T-helper 1 cell treated with Interleukin-12 subunit alpha and Interleukin-12 subunit beta and Interleukin-4 antibody, amounts not matched to agents 30 μg/mL and 1 μg/mL, for 36 hours (primary cell): Measurements from ENCODE around the gene PHKA2.

Experiments used
- H3K27ac Mint-ChIP-seq: one replicate; pipeline ENCODE4 v1.8.0; 2021; ENCODE audit warnings: mild to moderate bottlenecking, mixed read lengths
- H3K27me3 Mint-ChIP-seq: one replicate; pipeline ENCODE4 v1.8.0; 2021; ENCODE audit warnings: low read depth, mixed read lengths
- H3K36me3 Mint-ChIP-seq: one replicate; pipeline ENCODE4 v1.8.0; 2021; ENCODE audit warnings: low read depth, mixed read lengths
- H3K4me1 Mint-ChIP-seq: one replicate; pipeline ENCODE4 v1.8.0; 2021; ENCODE audit warnings: low read depth, mixed read lengths
- H3K4me3 Mint-ChIP-seq: one replicate; pipeline ENCODE4 v1.8.0; 2021; ENCODE audit warnings: mild to moderate bottlenecking, moderate library complexity, mixed read lengths
- H3K9me3 Mint-ChIP-seq: one replicate; pipeline ENCODE4 v1.8.0; 2021; ENCODE audit warnings: mixed read lengths

Gene PHKA2

DNA sequence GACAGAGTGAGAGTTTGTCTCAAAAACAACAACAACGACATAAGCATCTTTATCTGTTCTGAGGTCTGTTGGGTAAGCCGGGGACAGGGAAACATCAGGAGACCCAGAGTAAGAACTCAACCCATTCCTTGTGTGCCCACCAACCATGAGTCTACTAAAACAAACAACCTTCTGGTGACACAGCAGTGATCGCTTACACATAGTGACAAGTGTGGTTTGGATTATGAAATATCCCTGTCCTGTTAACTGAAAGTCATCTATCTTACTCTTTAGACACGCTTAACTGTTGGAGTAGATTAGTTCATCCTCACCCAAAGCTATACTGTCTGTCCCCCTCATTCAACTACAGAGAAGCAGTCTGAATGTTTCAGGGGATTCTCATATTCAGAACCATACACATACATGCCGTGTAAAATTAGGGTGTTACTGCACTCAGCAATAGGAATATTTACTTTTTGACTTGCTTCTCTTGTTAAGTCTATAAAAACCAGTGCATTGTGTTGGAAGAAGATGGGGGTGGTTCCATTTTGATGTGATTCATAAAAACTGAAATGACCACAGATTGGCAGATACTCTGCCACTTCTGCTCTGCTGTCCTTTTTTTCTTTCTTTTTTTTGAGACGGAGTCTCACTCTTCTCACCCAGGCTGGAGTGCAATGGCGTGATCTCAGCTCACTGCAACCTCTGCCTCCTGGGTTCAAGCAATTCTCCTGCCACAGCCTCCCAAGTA lies 27.4 kb downstream of the PHKA2 start:
- no peak overlapping the region for H3K27ac Mint-ChIP-seq
- H3K4me1 Mint-ChIP-seq: peaks cover 8% of the 10 kb centered on the region
- no peaks in the 10 kb centered on the region for H3K9me3 Mint-ChIP-seq
- no peaks in the 10 kb centered on the region for H3K27me3 Mint-ChIP-seq
- H3K4me3 Mint-ChIP-seq: no peak overlapping the region
- H3K36me3 Mint-ChIP-seq: peaks cover 2% of the 10 kb centered on the region

DNA sequence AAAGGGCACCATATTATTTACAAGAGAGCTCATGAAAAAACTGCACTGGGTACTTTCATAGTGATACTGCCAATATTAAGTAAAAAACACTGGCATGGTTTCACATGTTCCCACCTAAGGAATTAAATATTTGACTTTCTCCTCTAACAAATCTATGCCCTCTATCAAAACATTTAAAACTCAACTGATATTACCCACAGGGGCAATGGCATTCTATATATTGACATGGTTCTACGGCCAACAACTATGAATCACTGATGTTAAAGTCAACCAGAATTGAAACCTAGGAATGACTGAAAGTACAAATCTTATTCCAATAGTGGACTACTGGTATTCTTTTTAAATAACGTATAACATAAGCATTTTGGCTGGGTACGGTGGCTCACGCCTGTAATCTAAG lies 28.2 kb downstream of the PHKA2 start:
- no peak overlapping the region for H3K27ac Mint-ChIP-seq
- H3K4me1 Mint-ChIP-seq: peaks cover 8% of the 10 kb centered on the region
- H3K4me3 Mint-ChIP-seq: no peak overlapping the region
- peaks cover 2% of the 10 kb centered on the region for H3K36me3 Mint-ChIP-seq
- no peaks in the 10 kb centered on the region for H3K27me3 Mint-ChIP-seq
- H3K9me3 Mint-ChIP-seq: no peaks in the 10 kb centered on the region

DNA sequence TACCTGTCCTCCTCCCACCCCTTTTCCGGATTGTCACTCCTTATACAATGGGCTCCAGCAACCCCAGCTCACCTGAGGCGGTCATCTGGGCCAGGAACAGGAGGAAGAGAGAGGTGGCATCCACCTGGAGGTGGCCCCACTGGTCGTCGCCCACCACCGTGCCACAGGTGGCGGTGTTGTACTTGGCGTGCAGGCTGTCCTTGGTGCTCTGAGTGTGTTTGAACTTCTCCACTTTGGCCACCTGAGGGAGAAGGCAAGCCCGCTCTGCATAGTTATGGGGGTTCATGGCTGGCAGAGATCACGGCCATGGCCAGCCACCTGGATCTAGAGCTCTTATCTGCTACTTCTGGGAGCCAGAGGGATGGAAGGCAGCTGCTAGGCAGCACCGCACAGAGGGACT lies 32.9 kb downstream of the PHKA2 start:
- H3K36me3 Mint-ChIP-seq: peaks cover 4% of the 10 kb centered on the region
- no peaks in the 10 kb centered on the region for H3K9me3 Mint-ChIP-seq
- H3K4me3 Mint-ChIP-seq: no peak overlapping the region
- H3K27ac Mint-ChIP-seq: no peak overlapping the region
- no peaks in the 10 kb centered on the region for H3K27me3 Mint-ChIP-seq
- no peaks in the 10 kb centered on the region for H3K4me1 Mint-ChIP-seq

DNA sequence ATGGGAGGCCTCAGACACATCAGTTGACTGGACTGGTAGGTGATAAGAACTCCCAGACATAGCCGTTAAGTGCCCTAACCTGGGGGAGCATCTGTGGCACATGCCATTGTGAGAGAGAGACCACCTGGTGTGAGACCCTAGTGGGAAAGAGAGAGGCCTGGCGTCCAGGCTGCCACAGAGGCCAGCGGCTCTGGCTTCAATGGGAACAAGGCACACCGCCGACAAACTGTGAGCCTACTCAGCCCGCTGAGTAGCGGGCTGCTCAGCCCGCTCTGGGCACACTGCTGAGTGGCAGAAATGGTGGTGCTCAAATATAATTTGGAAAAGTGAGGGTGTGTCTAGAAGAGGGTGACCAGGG lies 34.0 kb downstream of the PHKA2 start:
- Mint-ChIP-seq H3K27me3 (no peaks in the 10 kb centered on the region), H3K4me3 (no peak overlapping the region), H3K4me1 (no peaks in the 10 kb centered on the region), H3K27ac (no peak overlapping the region), H3K36me3 (peaks cover 4% of the 10 kb centered on the region), H3K9me3 (no peaks in the 10 kb centered on the region)

DNA sequence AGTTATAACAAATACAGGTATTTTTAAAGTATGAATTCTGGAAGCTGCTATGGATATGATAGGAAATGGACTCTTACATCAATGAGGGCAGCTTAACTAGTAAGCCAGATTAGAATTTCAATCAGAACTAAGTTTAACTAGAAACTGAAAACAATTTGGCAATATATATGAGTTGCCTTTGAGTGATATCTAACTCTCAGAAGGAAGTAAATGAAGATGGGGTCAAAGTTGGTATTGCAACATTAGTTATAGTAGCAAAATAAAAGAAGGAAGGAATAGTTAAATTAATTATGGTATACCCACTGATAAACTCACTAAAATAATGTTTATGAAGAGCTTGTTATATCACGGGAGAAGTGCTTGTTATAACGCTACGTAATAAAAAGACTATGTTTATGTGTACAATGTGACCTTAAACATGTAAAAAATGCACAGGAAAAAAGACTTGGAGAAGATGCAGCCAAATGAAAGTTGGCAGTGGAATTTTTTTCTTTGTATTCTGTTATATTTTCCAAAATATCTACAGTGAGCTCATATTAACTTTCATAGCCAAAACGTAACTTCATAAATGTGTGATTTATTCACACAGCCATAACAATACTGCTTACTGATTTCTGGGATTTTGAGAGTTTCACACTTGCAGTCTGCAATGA lies 34.5 kb downstream of the PHKA2 start:
- no peak overlapping the region for H3K4me3 Mint-ChIP-seq
- no peaks in the 10 kb centered on the region for H3K9me3 Mint-ChIP-seq
- H3K27ac Mint-ChIP-seq: no peak overlapping the region
- no peaks in the 10 kb centered on the region for H3K4me1 Mint-ChIP-seq
- no peaks in the 10 kb centered on the region for H3K27me3 Mint-ChIP-seq
- H3K36me3 Mint-ChIP-seq: peaks cover 4% of the 10 kb centered on the region

DNA sequence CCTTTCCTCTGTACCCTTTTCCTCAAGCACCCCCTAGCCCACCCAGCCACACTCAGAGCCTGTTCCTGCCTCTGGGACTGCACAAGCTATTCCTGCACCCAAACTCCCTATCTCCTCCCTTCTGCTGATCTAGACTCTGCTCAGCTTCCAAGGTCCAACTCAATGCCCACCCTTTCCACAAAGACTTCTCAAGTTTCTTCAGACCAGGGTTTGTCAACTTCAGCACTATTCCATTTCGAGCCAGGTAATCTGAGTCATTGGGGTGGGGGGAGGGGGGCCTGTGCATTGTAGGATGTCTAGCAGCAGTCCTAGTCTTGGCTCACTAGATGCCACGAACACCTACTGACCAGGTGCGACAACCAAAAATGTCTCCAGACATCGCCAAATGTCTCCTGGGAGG lies 37.3 kb downstream of the PHKA2 start:
- H3K4me3 Mint-ChIP-seq: no peak overlapping the region
- no peaks in the 10 kb centered on the region for H3K9me3 Mint-ChIP-seq
- H3K27ac Mint-ChIP-seq: no peak overlapping the region
- no peaks in the 10 kb centered on the region for H3K27me3 Mint-ChIP-seq
- no peaks in the 10 kb centered on the region for H3K4me1 Mint-ChIP-seq
- H3K36me3 Mint-ChIP-seq: peaks cover 5% of the 10 kb centered on the region

DNA sequence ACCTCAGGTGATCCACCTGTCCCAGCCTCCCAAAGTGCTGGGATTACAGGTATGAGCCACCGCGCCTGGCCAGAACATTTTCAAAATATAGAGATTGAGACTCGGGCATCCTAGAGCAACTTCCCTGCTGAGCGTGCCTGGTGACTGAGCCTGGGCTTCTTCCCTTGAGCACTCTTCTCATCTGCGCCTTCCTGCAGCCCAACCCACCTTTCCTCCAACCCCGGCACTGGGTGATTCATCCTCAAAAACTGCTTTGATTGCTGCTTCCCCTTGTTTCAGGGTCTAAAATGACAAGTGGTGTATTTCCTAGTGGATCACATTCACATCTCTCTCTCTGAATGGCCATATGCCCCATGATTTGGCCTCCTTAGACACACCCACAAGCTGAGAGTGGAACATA lies 37.8 kb downstream of the PHKA2 start:
- Mint-ChIP-seq H3K36me3 (peaks cover 8% of the 10 kb centered on the region), H3K27ac (no peak overlapping the region), H3K9me3 (no peaks in the 10 kb centered on the region), H3K4me3 (no peak overlapping the region), H3K4me1 (no peaks in the 10 kb centered on the region), H3K27me3 (no peaks in the 10 kb centered on the region)

DNA sequence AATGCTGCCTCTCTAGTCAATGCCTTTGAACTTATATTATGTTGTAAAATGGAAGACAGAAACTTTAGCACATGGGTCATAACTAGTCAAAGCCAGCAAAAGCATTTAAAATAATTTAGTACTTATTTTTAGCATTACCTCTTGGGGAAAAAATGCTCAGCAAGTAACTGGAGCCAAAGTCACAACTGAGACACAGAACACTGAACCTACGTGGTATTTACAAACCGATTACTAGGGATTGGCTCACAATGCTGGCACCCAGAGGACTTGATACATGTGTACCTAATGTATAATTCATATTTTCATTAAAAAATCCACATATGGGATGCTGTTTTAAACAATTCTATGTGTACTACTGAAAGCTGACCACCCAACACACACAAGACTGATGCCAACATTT lies 38.4 kb downstream of the PHKA2 start:
- peaks cover 8% of the 10 kb centered on the region for H3K36me3 Mint-ChIP-seq
- H3K9me3 Mint-ChIP-seq: no peaks in the 10 kb centered on the region
- H3K4me1 Mint-ChIP-seq: no peaks in the 10 kb centered on the region
- no peak overlapping the region for H3K27ac Mint-ChIP-seq
- H3K27me3 Mint-ChIP-seq: no peaks in the 10 kb centered on the region
- H3K4me3 Mint-ChIP-seq: no peak overlapping the region

DNA sequence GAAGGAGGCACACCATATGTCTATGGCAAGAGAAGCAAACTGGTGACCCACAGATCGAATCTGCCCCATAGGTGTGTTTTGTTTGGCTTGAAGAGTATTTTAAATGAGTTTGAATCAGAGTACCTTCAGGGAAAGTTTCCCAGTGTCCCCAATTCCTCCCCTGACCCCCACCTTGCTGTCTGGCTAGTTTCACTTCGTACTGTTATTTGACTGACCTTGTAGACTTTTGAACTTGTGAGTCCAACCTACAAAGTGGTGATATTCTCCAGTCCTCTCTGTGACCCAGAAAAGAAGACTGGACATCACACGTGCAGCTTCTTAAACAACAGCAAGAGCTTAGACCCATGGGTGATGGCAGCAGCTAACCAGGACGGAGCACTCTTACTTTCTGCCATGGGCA lies 39.4 kb downstream of the PHKA2 start:
- Mint-ChIP-seq H3K4me3 (no peak overlapping the region), H3K36me3 (peaks cover 8% of the 10 kb centered on the region), H3K4me1 (no peaks in the 10 kb centered on the region), H3K27ac (no peak overlapping the region), H3K27me3 (no peaks in the 10 kb centered on the region), H3K9me3 (no peaks in the 10 kb centered on the region)

DNA sequence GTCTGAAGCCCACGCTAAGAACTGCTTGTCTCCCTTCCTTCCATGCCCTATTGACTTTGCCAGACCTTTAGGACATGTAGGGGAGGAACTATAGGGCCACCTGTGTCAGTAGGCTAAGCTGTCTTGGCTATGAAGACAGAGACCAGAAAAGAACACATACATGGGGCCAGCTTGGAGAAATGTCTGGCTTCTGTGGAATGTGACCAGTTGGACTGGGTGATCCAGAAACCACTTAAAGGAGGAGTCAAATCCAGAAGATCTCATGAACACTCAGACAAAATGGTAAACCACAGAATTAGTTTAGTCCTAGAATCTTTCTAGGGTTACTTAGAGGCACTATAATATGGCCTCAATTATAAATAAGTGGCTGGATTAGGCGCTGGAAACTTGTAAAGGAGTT lies 42.0 kb downstream of the PHKA2 start:
- no peaks in the 10 kb centered on the region for H3K4me1 Mint-ChIP-seq
- no peaks in the 10 kb centered on the region for H3K27me3 Mint-ChIP-seq
- H3K36me3 Mint-ChIP-seq: peaks cover 6% of the 10 kb centered on the region

DNA sequence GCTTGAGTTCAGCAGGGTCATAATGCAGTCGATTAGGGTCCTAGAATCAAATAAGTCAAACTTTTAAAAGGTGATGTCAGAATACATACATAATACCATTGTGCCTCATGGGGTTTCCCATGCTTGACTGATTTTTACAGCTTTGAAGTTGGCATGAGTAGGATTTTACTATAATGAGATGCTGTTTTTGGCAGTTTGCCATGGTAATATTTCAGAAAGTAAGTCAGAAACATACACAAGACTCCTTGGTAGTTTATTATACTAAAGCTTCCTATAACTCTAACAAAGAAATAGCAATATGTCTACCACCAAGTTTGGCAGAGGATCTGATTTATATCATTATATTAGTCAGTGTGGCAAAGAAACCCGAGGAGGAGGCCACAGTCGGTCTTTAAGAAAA lies 45.2 kb downstream of the PHKA2 start:
- Mint-ChIP-seq H3K36me3 (peaks cover 6% of the 10 kb centered on the region), H3K27me3 (no peaks in the 10 kb centered on the region), H3K4me3 (no peak overlapping the region), H3K27ac (no peak overlapping the region), H3K9me3 (no peaks in the 10 kb centered on the region), H3K4me1 (no peaks in the 10 kb centered on the region)

More for the DNA sequence above, 42.0 kb downstream of the PHKA2 start:
- Mint-ChIP-seq H3K9me3 (no peaks in the 10 kb centered on the region), H3K4me3 (no peak overlapping the region), H3K27ac (no peak overlapping the region)

DNA sequence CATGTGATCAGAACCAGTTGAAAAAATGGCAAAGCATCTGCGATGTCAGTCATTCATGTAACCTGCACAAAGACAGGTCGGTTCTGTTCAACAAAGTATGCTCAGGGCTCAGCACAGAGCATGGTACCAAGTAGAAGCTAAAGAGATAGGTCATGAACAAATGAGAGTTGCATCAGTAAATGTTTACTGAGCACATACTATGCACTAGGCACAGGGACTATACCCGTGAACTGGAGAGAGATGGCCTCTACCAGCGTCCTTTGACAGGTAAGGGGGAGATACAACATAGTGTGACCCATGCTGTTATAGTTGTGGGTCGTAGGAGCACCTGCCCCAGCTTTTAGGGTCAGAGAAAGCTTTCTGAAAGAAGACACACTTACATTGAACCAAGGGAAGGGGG lies 46.7 kb downstream of the PHKA2 start:
- no peak overlapping the region for H3K4me3 Mint-ChIP-seq
- H3K4me1 Mint-ChIP-seq: no peaks in the 10 kb centered on the region
- H3K27me3 Mint-ChIP-seq: no peaks in the 10 kb centered on the region
- no peak overlapping the region for H3K27ac Mint-ChIP-seq
- peaks cover 3% of the 10 kb centered on the region for H3K36me3 Mint-ChIP-seq
- no peaks in the 10 kb centered on the region for H3K9me3 Mint-ChIP-seq

DNA sequence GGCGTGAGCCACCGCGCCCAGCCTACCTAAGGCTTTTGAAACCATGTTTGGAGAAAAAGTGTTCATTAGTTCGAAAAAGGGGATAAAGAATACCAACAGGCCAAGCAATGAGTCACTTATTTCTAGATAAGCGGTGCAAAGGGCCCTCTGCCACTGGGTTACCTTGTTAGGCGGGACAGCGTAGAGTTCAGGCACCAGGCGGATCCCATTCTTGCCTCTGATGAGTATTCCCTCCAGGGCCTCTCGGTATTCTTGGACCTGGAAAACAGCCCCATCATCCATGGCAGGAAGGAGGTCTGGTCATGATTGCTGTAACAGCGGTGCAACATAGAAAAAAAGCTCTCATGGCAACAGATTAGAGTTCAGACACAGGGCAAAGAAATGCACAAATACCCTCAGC lies 48.0 kb downstream of the PHKA2 start:
- Mint-ChIP-seq H3K27me3 (no peaks in the 10 kb centered on the region), H3K4me1 (no peaks in the 10 kb centered on the region), H3K4me3 (no peak overlapping the region), H3K36me3 (no peaks in the 10 kb centered on the region), H3K9me3 (no peaks in the 10 kb centered on the region), H3K27ac (no peak overlapping the region)

DNA sequence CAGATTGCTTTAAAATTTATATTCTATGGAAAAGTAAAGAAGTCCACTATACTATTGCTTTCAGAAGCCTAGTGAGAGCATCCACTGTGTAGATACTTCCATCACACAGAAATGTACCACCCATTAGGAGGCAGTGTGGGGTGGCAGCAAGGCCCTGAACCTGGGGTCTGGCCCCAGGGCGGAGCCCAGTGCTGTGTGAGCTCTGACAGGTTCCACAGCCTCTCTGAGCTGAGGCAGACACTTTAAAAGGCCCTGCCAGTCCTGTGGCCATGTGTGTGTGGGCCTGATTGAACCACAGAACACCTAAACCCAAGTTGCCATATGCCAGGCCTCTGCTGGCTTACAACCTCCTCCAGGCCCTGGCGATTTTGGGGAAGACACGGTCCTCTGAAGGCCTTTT lies 49.2 kb downstream of the PHKA2 start:
- Mint-ChIP-seq H3K36me3 (no peaks in the 10 kb centered on the region), H3K4me1 (no peaks in the 10 kb centered on the region), H3K4me3 (no peak overlapping the region), H3K27me3 (no peaks in the 10 kb centered on the region), H3K27ac (no peak overlapping the region), H3K9me3 (no peaks in the 10 kb centered on the region)

DNA sequence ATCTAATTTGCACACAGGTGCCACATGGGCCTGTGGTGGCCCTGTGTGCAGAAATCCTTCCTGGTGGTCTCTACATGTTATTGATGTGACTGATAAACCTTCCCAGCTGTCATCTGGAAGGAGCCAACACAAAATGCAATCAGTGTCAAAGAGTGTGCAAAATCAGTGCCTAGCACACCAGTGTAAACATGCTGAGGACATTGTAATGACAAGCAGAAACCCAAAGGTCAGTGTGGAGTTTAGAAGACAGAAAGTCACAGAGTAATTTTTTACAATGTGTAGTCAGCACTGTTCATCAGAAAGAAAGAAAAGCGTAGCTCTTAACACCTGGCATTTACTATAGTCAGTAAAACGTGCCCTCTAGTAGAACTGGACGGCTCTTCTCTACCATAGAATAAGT lies 50.3 kb downstream of the PHKA2 start:
- Mint-ChIP-seq H3K4me1 (no peaks in the 10 kb centered on the region), H3K27ac (no peak overlapping the region), H3K4me3 (no peak overlapping the region), H3K27me3 (no peaks in the 10 kb centered on the region), H3K9me3 (no peaks in the 10 kb centered on the region), H3K36me3 (no peaks in the 10 kb centered on the region)
